Small intestine (tissue), 7 donors: ENCODE data around the gene ESPL1. TPM values are rescaled to one million over a fixed set of nuclear protein-coding genes. Genes with fewer than 3 reads are reported as not detected.
"Not testable (repeated sequence)": the region's sequence is repeated elsewhere in the genome, so short reads cannot be mapped to it uniquely, and the experiment has no call there.

Experiments used
- DNase-seq, 2 donors: peaks; one replicate each; pipeline versions ENCODE4 v3.0.0 to v3.0.0-alpha.2; 2013
- FAIRE-seq: peaks from 2 replicates; lab custom pipeline; 2012; peaks lifted over from hg19 to GRCh38; lab: Jason Lieb, UNC
- H3K27ac ChIP-seq, 3 donors: one replicate each; pipeline ENCODE4 v1.5.1; 2013; ENCODE audit warnings: low read length in 2 of 3, mild to moderate bottlenecking in 2 of 3, control low read depth in 1 of 3, inconsistent platforms in 1 of 3, low read depth in 1 of 3, moderate library complexity in 1 of 3
- H3K27me3 ChIP-seq, 3 donors: one replicate each; pipeline ENCODE4 v1.6.1; 2013; ENCODE audit warnings: low read length in 3 of 3, inconsistent platforms in 1 of 3; ENCODE audit not compliant: control insufficient read depth in 3 of 3, insufficient read depth in 3 of 3
- H3K36me3 ChIP-seq, 3 donors: one replicate each; pipeline ENCODE4 v1.6.1; 2013; ENCODE audit warnings: low read length in 3 of 3, inconsistent platforms in 1 of 3, low read depth in 1 of 3, mild to moderate bottlenecking in 1 of 3, moderate library complexity in 1 of 3; ENCODE audit not compliant: control insufficient read depth in 3 of 3, insufficient read depth in 2 of 3
- H3K4me1 ChIP-seq, 3 donors: one replicate each; pipeline ENCODE4 v1.6.1; 2013; ENCODE audit warnings: low read length in 2 of 3, inconsistent platforms in 1 of 3, low read depth in 1 of 3, mild to moderate bottlenecking in 1 of 3, moderate library complexity in 1 of 3; ENCODE audit not compliant: control insufficient read depth in 3 of 3, insufficient read depth in 2 of 3
- H3K4me3 ChIP-seq, 3 donors: one replicate each; pipeline ENCODE4 v1.5.1; 2013; ENCODE audit warnings: low read length in 3 of 3, control low read depth in 1 of 3, inconsistent platforms in 1 of 3, low read depth in 1 of 3, mild to moderate bottlenecking in 1 of 3, moderate library complexity in 1 of 3
- H3K9me3 ChIP-seq, 2 donors: one replicate each; pipeline ENCODE4 v1.6.1; 2013; ENCODE audit warnings: low read depth in 1 of 2, low read length in 1 of 2; ENCODE audit not compliant: control insufficient read depth in 2 of 2, insufficient read depth in 1 of 2
- WGBS, 3 donors: extraction: QIAGEN DNeasy Blood & Tissue Kit; methylation state at CpG; one replicate each; pipeline ENCODE4 v1.1.7; 2013; 5-methylcytosine and 5-hydroxymethylcytosine counted together
- polyA plus RNA-seq, 4 donors: library from polyadenylated mRNA; stranded (reverse) in 3 of 4; unstranded in 1 of 4; fragments of 200-250 nt in 3 of 4; fragments of 120-200 nt in 1 of 4; gene quantifications; one replicate each; pipeline versions ENCODE4 v1.2.1 to v1.2.3, GENCODE V29; 2013
- donor health status: healthy with polysubstance abuse.
- donor health status: control.
- donor health status: control.
- donor health status: Bipolar disorder and iron deficiency.
- donor health status: healthy.

The ESPL1 gene
- polyA plus RNA-seq, 4 donors = 8.0 to 48.9 (median 25.5) TPM

- FAIRE-seq = no peak
- 65 to 81% (median 67%) methylated on average over 3 of the region's 3 CpGs for WGBS, 3 donors
Measured at GRCh38 chr12:53327435-53328042, 59.4 kb downstream of the ESPL1 start.

GRCh38 chr12:53328043-53328435 lies 59.9 kb downstream of the ESPL1 start:
- Histone ChIP-seq H3K27ac (no peak overlapping the region), H3K4me3 (no peak overlapping the region), H3K4me1 (peaks cover 0 to 23% (median 0%) of the 10 kb centered on the region in 3 donors), H3K9me3 (no peaks in the 10 kb centered on the region), H3K36me3 (no peaks in the 10 kb centered on the region), H3K27me3 (peaks cover 0 to 60% (median 0%) of the 10 kb centered on the region in 3 donors)
- WGBS, 3 donors = 52 to 54% (median 52%) methylated on average over 12 to 16 of the region's 16 CpGs
- FAIRE-seq (no peak), DNase-seq (no peak)

More at GRCh38 chr12:53327435-53328042, 59.4 kb downstream of the ESPL1 start:
- Histone ChIP-seq H3K4me3 (no peak overlapping the region), H3K9me3 (no peaks in the 10 kb centered on the region), H3K36me3 (no peaks in the 10 kb centered on the region), H3K27ac (no peak overlapping the region), H3K4me1 (peaks cover 0 to 23% (median 0%) of the 10 kb centered on the region in 3 donors), H3K27me3 (peaks cover 0 to 56% (median 0%) of the 10 kb centered on the region in 3 donors)
- DNase-seq = peak in 1 of 2 donors; percentile 19

GRCh38 chr12:53330671-53331070 lies 62.6 kb downstream of the ESPL1 start:
- H3K36me3 ChIP-seq = no peaks in the 10 kb centered on the region
- 64 to 85% (median 72%) methylated on average over 5 of the region's 5 CpGs for WGBS, 3 donors
- no peak for DNase-seq
- no peaks in the 10 kb centered on the region for H3K9me3 ChIP-seq
- H3K27ac ChIP-seq = no peak overlapping the region
- no peak for FAIRE-seq
- peaks cover 0 to 56% (median 3%) of the 10 kb centered on the region in 3 donors for H3K27me3 ChIP-seq
- no peak overlapping the region for H3K4me3 ChIP-seq
- peaks cover 0 to 5% (median 0%) of the 10 kb centered on the region in 3 donors for H3K4me1 ChIP-seq

GRCh38 chr12:53332339-53332738 lies 64.2 kb downstream of the ESPL1 start:
- DNase-seq, H3K4me1 ChIP-seq, H3K9me3 ChIP-seq, FAIRE-seq, H3K27ac ChIP-seq, H3K4me3 ChIP-seq, H3K36me3 ChIP-seq: not testable (repeated sequence)
- H3K27me3 ChIP-seq = peaks cover 0 to 57% (median 7%) of the 10 kb centered on the region in 3 donors

GRCh38 chr12:53332744-53333143 lies 64.6 kb downstream of the ESPL1 start:
- no peak for FAIRE-seq
- Histone ChIP-seq H3K4me3 (no peak overlapping the region), H3K36me3 (no peaks in the 10 kb centered on the region), H3K9me3 (no peaks in the 10 kb centered on the region), H3K4me1 (no peaks in the 10 kb centered on the region), H3K27me3 (peaks cover 0 to 56% (median 10%) of the 10 kb centered on the region in 3 donors), H3K27ac (no peak overlapping the region)
- whole genome bisulfite sequencing, 3 donors = 53 to 89% (median 84%) methylated on average over 3 to 15 of the region's 15 CpGs
- DNase-seq = no peak

GRCh38 chr12:53333289-53333688 lies 65.2 kb downstream of the ESPL1 start:
- Histone ChIP-seq H3K27me3 (peaks cover 0 to 56% (median 10%) of the 10 kb centered on the region in 3 donors), H3K27ac (no peak overlapping the region), H3K4me1 (no peaks in the 10 kb centered on the region), H3K4me3 (no peak overlapping the region), H3K36me3 (no peaks in the 10 kb centered on the region), H3K9me3 (no peaks in the 10 kb centered on the region)
- 78 to 89% (median 82%) methylated on average over 4 of the region's 4 CpGs for WGBS, 3 donors
- DNase-seq (no peak), FAIRE-seq (no peak)

GRCh38 chr12:53333845-53334244 lies 65.7 kb downstream of the ESPL1 start:
- Histone ChIP-seq H3K4me1 (no peaks in the 10 kb centered on the region), H3K36me3 (no peaks in the 10 kb centered on the region), H3K27ac (no peak overlapping the region), H3K4me3 (no peak overlapping the region), H3K9me3 (no peaks in the 10 kb centered on the region), H3K27me3 (peaks cover 0 to 59% (median 13%) of the 10 kb centered on the region in 3 donors)
- WGBS, 3 donors = 65 to 70% (median 66%) methylated on average over 7 of the region's 7 CpGs
- DNase-seq (no peak), FAIRE-seq (no peak)

GRCh38 chr12:53334822-53335221 lies 66.7 kb downstream of the ESPL1 start:
- FAIRE-seq = no peak
- H3K27me3 ChIP-seq = peaks cover 0 to 64% (median 13%) of the 10 kb centered on the region in 3 donors
- H3K36me3 ChIP-seq = no peaks in the 10 kb centered on the region
- H3K4me3 ChIP-seq = no peak overlapping the region
- no peaks in the 10 kb centered on the region for H3K4me1 ChIP-seq
- DNase-seq = no peak
- WGBS, 3 donors = 82 to 87% (median 86%) methylated on average over 8 of the region's 8 CpGs
- H3K9me3 ChIP-seq = no peaks in the 10 kb centered on the region
- H3K27ac ChIP-seq = no peak overlapping the region
